COLO668 (cell line): Measurements from ENCODE around the gene CEMIP2.
"Not testable (repeated sequence)": the region's sequence is repeated elsewhere in the genome, so short reads cannot be mapped to it uniquely, and the experiment has no call there.

Experiments used
- DNase-seq: peaks from one replicate; lab custom pipeline; 2025; ENCODE audit not compliant: unreplicated experiment; lab: John Stamatoyannopoulos, UW

Gene CEMIP2, protein sequence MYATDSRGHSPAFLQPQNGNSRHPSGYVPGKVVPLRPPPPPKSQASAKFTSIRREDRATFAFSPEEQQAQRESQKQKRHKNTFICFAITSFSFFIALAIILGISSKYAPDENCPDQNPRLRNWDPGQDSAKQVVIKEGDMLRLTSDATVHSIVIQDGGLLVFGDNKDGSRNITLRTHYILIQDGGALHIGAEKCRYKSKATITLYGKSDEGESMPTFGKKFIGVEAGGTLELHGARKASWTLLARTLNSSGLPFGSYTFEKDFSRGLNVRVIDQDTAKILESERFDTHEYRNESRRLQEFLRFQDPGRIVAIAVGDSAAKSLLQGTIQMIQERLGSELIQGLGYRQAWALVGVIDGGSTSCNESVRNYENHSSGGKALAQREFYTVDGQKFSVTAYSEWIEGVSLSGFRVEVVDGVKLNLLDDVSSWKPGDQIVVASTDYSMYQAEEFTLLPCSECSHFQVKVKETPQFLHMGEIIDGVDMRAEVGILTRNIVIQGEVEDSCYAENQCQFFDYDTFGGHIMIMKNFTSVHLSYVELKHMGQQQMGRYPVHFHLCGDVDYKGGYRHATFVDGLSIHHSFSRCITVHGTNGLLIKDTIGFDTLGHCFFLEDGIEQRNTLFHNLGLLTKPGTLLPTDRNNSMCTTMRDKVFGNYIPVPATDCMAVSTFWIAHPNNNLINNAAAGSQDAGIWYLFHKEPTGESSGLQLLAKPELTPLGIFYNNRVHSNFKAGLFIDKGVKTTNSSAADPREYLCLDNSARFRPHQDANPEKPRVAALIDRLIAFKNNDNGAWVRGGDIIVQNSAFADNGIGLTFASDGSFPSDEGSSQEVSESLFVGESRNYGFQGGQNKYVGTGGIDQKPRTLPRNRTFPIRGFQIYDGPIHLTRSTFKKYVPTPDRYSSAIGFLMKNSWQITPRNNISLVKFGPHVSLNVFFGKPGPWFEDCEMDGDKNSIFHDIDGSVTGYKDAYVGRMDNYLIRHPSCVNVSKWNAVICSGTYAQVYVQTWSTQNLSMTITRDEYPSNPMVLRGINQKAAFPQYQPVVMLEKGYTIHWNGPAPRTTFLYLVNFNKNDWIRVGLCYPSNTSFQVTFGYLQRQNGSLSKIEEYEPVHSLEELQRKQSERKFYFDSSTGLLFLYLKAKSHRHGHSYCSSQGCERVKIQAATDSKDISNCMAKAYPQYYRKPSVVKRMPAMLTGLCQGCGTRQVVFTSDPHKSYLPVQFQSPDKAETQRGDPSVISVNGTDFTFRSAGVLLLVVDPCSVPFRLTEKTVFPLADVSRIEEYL (N-terminal part only)

DNA sequence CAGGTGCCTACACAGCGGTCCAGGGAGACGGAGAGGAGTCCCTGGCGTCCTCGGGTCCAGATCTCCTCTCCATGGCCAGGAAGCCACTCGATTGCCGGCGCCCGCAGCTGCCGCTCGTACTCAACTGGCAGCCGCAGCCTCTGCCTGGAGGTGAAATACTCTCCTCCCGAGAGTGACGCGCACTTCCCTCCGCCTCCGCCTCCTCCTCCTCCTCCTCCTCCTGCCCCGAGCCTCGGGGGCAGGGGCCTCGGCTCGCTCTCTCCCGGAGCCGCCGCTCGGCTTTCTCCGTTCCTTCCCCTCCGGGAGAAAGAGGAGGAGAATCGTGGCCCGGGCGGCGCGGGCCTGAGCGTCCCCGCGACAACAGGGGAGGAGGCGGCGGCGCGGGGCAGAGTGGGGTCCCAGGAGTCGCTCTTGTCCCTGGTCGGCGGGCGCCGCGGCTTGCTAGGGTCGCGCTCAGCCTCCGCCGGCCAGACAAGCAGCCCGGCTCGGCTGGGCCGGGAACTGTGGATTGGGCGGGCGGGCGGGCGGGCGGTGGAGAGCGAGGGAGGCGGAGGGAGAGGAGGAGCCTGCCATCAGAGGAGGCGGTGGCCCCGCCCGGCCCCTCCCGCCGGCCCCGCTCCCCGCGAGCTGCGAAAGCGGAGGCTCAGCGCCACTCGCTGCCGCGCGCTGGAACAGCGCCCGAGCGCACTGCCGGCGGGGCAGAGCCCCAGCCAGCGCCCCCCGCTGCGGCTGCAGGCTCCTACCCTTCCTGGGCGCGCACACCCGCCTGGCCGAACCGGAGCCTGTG lies at the start of gene CEMIP2:
Gene CEMIP2, minus strand, starts transcription at position 126 of the 787 bp plus-strand sequence. CDS start 18,140 bp downstream, outside the sequence.
- DNase-seq: peak; percentile 93

DNA sequence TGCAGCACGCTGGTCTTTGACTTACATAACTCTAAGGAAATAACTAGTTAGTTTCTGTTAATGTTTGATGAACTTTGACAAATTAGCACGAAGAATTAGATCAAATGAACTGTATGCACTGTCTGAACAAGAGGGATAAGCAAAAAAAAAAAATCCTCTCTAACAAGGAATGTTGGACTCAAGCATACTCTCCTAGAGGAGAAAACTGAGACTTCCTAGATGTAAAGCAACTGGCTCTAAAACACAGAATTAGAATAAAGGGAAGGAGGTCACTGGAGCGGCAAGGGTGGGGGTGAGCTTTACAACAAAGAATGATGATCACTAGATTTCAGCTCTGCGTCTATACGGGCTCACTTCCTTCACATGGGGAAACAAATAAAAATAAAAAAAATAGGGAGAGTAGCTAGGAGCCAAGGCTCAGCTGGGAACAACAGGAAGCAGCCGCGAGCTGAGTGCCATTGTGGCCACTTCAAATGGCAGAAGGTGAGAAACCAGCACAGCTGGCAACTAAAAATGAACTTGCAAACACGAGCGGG lies 48.7 kb upstream of the CEMIP2 start:
- DNase-seq: peak; percentile 37

DNA sequence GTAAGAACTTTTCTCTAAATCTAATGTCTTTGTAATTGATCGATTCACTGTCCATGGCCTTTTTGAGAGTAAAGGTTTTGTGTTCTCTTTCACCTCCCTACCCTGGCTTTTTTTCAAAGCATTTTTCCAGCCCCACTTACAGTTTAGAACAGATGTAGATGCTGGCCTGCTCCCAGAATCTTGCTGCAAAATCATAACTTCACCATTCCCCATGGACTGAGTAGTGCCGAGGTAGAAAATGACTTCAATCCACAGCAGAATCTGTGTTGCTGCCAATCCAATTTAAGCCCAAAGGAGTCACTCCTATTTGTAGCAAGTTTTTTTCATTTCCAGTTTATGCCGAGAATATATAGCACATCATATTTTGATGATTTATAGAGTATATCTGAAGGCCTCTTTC lies 46.5 kb upstream of the CEMIP2 start:
- DNase-seq: no peak

DNA sequence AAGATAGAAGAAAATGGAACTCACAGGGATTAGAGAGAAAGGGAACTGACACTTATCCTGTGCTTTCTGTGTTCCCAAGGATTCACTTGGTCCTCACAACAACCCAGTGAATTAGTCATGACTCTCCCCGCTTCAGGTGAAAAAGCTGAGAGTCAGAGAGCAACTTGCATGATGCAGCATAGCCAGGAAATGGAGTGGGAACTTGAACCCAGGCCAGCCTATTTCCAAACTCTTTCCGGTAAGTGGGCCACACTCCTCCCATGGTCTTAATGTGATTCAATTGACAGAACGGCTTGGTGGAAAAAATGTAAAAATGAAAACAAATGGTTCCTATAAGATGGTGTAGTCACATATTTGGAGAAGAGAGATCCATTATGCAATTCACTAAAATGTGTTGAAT lies 45.9 kb upstream of the CEMIP2 start:
- DNase-seq: no peak

DNA sequence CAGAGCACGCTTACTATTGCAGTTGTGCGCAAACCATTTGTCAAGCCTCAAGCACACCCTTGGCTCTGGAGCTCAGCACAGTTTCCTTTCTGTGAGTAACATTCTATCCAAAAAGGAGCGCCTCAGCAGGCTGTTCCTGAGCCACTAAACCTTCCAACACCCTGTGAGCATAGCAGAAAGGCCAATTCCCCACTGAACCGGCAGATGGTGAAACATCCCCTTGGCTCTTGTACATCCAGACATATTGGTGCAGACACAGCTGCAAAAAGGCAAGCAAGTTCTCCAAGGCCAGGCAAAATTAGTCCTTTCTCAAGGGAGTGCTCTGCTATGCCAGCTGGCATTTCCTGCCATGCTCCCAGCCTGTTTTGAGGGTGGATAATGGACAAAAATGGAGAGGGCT lies 44.1 kb upstream of the CEMIP2 start:
- DNase-seq: no peak

DNA sequence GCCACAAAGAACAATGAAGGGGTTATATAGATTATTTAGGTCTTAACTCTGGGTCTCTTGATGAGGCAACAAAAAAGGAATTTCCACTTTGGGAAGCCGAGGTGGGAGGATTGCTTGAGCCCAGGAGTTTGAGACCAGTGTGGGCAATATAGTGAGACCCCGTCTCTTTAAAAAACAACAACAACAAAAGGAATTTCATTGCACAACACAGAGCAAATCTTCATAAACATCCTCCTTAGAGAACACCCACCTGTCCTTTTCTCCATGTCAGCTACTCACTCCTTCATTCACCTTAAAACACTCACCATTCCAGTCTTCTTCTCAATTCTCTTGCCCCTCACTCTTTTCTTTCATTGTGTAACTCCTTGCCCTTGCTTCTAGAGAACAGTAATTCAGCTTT lies 39.8 kb upstream of the CEMIP2 start:
- DNase-seq: no peak

DNA sequence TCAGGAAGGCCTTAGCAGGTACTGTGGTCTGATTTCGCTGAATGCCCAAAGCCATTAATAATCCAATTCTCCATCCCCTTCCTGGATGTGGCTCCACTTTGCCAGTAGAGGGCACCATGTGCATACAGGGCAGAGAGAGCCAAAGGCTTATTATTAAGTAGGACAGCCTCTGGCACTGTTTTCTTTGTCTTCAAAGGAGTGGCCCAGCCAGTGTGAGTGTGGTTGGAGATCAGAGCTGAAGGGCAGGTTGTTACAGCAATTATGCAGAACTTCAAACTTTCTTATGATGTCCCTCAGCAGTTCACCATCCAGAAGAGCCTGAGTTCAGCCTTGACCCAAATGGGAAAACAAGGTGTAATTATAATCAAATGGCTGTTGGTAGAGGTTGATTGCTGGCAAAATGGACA lies 38.6 kb upstream of the CEMIP2 start:
- peak; percentile 48 for DNase-seq

DNA sequence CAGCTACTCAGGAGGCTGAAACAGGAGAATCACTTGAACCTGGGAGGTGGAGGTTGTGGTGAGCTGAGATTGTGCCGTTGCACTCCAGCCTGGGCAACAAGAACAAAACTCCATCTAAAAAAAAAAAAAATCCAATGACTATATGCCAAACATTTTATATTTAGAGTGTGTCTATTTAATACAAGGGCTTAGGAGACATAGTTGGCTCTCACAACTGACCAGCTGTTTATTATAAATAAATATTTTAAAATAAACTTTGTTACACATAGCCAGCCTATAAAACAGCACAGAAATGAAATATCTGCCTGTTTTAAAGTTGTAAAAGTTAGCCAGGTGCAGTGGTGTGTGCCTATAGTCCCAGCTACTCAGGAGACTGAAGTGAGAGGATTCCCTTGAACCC lies 36.8 kb upstream of the CEMIP2 start:
- not testable (repeated sequence) for DNase-seq

DNA sequence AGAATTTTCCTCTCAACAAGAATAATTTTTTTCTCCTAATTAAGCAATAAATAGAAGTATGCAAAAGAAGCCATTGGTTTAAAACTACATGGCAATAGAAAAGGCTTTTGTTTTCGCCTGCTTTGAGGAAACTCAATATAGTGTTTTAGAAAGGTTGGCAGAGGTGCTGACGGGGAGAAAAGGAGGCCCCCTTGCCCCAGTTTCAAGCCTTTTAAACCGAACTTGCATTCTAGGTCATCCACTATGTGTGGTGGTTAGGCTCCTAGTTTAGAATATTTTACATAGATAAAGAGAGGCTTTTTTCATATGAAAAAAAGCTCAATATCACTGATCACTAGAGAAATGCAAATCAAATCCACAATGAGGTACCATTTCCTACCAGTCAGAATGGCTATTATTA lies 33.5 kb upstream of the CEMIP2 start:
- DNase-seq: no peak

DNA sequence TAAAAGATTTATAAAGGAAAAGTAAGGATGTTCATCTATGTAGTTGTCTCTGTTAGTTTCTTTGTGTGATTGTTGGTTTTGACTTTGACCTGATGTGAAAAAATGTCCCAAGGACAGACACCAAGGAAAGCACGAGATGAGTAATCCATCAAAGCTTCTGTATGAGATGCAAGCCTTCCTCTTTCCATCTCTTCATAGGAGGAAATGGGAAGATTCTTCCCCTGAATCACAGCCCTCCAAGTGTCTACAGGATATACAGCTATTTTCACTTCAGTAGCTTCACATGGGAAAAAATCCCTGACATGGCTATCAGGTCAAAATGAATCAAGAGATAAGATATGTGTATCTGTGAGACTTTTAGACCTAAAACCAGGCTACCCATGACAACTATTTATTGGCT lies 29.0 kb upstream of the CEMIP2 start:
- DNase-seq: no peak

DNA sequence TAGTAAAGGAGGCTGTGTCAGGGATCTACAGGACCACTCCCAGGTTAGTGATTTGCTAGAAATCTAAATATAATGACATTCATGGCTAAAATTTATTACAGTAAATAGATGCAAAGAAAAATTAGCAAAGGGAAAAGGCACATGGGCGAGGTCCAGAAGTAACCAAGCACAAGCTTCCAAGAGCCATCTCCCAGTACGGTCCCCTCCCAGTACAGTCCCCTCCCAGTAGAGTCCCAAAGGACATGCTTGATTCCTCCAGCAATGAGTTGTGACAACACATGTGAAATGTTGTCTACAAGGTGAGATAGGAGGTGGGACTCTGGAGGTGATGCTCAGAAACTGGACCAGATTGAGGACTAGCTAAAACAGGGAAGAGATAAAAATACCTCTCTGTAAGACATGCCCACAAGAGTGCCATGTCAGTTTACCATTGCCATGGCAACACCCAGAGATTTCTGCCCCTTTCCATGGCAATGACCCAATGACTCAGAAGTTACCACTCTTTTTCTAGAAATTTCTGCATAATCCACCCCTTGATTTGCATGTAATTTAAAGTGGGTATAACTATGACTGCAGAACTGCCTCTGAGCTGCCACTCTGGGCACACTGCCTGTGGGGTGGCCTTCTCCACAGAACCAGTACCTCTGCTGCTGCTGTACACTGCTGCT lies 27.9 kb upstream of the CEMIP2 start:
- DNase-seq: no peak

DNA sequence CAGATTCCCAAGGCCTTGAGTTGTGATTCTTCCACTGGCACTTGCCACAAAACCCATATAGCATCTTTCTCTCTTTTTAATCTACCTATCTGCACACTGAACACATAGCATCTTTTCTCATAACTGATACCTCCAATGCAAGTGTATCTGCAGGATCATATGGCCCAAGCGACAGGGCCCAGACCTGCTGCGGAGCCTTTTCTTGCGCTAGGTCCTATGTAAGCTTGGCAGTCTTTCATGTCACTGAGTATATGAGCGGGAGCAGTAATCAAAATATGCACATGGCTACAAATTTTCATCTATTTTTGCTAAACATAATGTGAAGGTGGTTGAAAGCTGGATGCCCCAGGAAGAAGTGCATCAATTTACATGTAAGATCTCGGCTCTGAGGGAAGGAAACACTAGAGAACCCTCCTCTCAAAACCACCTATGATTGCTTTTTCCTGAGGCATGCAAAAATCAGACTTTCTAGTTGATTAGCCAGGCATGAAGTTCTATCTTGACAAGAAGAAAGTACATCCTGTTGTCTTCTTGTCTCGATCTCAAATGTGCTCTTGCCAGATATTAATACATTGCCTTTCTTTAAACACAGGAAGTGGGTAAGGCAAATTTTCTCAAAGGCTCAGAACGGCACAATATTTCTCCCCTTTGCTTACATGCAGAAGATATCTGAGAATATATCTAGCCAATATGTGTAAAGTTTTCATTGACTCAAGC lies 26.9 kb upstream of the CEMIP2 start:
- no peak for DNase-seq

DNA sequence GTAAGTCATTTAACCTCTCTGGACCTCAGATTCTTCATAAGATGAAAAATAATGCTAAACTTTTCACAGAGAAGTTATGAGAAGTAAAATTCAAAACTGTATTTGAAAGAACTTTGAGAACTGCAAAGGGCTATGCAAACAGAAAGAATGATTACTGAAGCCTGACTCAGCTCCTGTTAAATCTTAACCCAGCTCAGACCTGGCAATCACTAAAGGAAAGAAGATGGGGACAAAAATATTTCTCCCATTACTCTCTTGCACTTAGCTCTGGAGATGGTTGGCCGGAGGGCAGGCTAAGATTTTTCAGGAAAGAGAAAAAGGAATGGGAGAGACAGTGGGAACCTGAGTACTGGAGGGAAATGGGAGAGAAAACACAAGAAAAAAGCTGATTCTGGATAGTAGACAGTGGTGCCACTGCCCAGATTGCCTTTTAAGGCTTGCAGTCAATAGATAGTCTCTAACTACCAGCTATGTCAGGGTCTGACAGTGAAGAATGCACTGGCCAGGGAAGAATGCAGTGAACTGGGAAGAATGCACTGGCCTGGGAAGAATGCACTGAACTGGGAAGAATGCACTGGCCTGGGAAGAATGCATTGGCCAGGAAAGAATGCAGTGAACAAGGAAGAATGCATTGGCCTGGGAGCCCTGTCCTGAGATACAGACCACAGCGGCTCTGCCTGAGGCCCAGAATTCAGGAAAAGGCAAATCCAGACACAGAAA lies 25.2 kb upstream of the CEMIP2 start:
- DNase-seq: no peak

DNA sequence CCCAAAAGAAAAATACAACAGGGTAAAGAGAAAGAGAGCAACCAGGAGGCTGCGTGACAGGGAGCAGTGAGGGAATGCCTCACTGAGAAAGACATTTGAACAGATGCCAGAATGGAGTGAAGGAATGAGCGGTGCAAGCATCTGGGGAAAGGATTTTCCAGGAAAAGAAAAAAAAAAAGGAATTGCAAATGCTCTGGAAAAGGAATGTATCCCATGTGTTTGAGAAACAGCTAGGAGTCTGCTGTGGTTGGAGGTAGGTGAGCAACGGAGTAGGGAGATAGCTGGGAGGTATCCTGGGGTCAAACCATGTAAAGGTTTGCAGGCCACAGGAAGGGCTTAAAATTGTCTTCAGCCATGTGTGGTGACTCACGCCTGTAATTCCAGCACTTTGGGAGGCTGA lies 23.6 kb upstream of the CEMIP2 start:
- no peak for DNase-seq

DNA sequence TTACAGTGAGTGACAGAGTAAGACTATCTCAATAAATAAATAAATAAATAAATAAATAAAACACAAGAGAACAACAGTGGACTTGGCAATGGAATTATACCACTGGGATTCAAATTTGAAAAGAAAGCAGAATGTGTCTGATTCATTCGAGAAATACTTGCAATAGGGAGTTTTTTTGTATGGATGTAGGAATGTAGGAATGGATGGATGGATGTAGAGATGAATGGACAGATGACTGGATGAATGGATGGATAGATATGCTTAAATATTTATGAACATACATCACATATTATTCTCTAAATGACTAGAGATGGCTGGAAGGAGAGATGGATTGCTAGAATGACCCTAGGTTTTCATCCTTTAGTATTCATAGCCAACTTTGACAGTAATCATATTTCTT lies 22.0 kb upstream of the CEMIP2 start:
- DNase-seq: no peak

DNA sequence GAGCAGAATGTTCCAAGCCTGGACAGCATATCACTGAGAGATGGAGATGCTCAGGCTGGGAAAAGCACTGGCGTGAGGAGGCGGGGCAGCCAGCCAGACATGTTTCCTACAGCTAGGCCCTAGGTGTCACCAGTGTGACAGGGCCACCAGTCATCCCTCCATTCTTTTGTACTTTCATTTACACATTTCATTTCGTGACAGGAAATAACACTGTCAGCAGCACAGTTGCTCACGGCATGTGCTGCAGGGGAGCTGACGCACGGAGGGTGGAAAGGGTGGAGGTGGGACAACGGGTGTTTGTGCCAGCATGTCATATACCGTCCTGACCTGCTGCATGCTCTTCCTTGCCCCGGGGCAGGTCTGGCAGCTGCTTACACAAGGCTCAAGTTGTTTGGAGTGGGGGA lies 14.8 kb upstream of the CEMIP2 start:
- peak; percentile 85 for DNase-seq

DNA sequence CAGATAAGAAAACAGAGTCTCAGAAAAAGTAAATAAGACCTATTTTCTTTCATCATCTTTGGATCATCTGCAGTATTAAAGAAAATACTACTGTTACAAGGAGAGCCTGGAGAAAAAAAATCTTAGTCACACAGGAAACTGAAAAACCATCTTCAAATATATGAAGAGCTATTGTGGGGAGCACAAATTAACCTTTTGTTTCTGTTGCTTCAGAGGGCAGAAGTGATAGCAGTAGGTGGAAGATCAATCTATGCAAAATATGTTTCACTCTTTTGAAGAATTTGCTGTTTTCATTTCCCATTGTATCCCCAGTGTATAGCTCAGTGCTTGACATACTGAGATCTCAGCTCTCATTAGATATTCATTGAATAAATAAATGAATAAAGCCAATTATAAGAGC lies 13.1 kb upstream of the CEMIP2 start:
- no peak for DNase-seq

DNA sequence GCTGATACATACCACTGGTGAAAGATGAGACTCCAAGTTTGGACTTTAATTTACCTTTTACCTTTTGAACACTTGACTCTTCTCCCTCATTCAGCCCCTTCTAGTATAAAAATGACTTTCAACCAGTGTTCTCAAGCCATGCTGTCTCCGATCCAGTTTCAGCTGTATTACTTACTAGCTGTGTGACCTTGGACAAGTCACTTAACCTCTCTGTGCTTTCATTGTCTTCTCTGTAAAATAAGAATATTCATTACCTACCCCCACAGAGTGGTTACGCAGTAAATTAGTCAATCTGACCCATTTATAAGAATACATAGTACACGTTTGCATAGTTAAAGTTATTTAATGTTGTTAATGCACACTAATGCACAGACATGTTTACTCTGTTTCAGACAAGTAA lies 12.6 kb upstream of the CEMIP2 start:
- DNase-seq: no peak
